ENCODE measurements around the gene FMNL2.

DNA sequence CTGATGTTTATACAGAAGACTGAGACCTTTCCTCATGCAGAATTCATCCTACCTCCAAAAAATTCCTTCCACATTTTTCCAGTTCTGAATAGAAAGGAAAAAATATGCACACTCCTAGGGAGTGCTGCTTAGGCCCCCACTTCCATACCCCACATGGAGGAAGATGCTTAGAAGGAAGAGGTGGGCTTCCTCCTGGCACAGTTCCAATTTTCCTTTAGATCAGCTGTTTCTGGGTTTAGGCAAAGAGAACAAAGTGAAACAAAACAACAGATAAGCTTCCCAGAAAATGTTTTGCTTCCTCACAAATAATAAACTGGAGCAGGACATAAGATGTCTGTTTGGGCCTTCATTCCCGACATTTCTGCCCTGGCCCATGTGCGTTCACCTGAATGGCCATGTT is 209.7 kb downstream of the FMNL2 start:
- TF ChIP-seq CREB5 (CRISPR knock-in tag; IDR thresholded peaks at IDR 0.05; ENCODE audit: low read depth) (no peak), ZNF8 (CRISPR knock-in tag; IDR thresholded peaks at IDR 0.05) (no peak), ZFP30 (CRISPR knock-in tag; IDR thresholded peaks at IDR 0.05) (no peak), CSDC2 (CRISPR knock-in tag; IDR thresholded peaks at IDR 0.05) (no peak), ISL1 (CRISPR knock-in tag; IDR thresholded peaks at IDR 0.05) (no peak), RARB (CRISPR knock-in tag; IDR thresholded peaks at IDR 0.05) (no peak), ZFP3 (CRISPR knock-in tag; IDR thresholded peaks at IDR 0.05) (no peak), ZC3H10 (CRISPR knock-in tag; IDR thresholded peaks at IDR 0.05) (no peak), ZNF70 (CRISPR knock-in tag; IDR thresholded peaks at IDR 0.05) (no peak), TOX (CRISPR knock-in tag; IDR thresholded peaks at IDR 0.05; ENCODE audit: borderline replicate concordance) (no peak), SNAI2 (CRISPR knock-in tag; IDR thresholded peaks at IDR 0.05) (no peak)
- TF ChIP-seq, protein P1, sequence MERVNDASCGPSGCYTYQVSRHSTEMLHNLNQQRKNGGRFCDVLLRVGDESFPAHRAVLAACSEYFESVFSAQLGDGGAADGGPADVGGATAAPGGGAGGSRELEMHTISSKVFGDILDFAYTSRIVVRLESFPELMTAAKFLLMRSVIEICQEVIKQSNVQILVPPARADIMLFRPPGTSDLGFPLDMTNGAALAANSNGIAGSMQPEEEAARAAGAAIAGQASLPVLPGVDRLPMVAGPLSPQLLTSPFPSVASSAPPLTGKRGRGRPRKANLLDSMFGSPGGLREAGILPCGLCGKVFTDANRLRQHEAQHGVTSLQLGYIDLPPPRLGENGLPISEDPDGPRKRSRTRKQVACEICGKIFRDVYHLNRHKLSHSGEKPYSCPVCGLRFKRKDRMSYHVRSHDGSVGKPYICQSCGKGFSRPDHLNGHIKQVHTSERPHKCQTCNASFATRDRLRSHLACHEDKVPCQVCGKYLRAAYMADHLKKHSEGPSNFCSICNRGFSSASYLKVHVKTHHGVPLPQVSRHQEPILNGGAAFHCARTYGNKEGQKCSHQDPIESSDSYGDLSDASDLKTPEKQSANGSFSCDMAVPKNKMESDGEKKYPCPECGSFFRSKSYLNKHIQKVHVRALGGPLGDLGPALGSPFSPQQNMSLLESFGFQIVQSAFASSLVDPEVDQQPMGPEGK (CRISPR knock-in tag; IDR thresholded peaks at IDR 0.05; ENCODE audit: borderline replicate concordance), result no peak
